ENCODE measurements around the gene AK2.
A peak's percentile ranks its signal among the peaks of the same experiment; 100 is the strongest.
"Not testable (repeated sequence)": the region's sequence is repeated elsewhere in the genome, so short reads cannot be mapped to it uniquely, and the experiment has no call there.

AK2 gene

GRCh38 chr1:33031506-33031905 is 5.2 kb downstream of the AK2 start:
- TF ChIP-seq CTCF (IDR thresholded peaks at IDR 0.05; ENCODE audit: control insufficient read depth, insufficient read depth, low read depth, low read length, missing control alignments): no peak
- no peak overlapping the region for H3K4me3 ChIP-seq (ENCODE audit: control insufficient read depth, low read depth, low read length)
- DNase-seq (ENCODE audit: low read depth): no peak

- no peak for TF ChIP-seq CTCF (IDR thresholded peaks at IDR 0.05; ENCODE audit: control insufficient read depth, insufficient read depth, low read depth, low read length, missing control alignments)
- H3K4me3 ChIP-seq (ENCODE audit: control insufficient read depth, low read depth, low read length): no peak overlapping the region
- DNase-seq (ENCODE audit: low read depth): peak; percentile 67
Measured at GRCh38 chr1:33030575-33030974, 6.1 kb downstream of the AK2 start.

- no peak overlapping the region for H3K4me3 ChIP-seq (ENCODE audit: control insufficient read depth, low read depth, low read length)
- no peak for DNase-seq (ENCODE audit: low read depth)
- no peak for TF ChIP-seq CTCF (IDR thresholded peaks at IDR 0.05; ENCODE audit: control insufficient read depth, insufficient read depth, low read depth, low read length, missing control alignments)
Measured at GRCh38 chr1:33029921-33030320, 6.8 kb downstream of the AK2 start.

GRCh38 chr1:33029209-33029608 is 7.5 kb downstream of the AK2 start:
- TF ChIP-seq CTCF (IDR thresholded peaks at IDR 0.05; ENCODE audit: control insufficient read depth, insufficient read depth, low read depth, low read length, missing control alignments): no peak
- no peak for DNase-seq (ENCODE audit: low read depth)
- H3K4me3 ChIP-seq (ENCODE audit: control insufficient read depth, low read depth, low read length): no peak overlapping the region

GRCh38 chr1:33025761-33026160 is 10.9 kb downstream of the AK2 start:
- no peak for TF ChIP-seq CTCF (IDR thresholded peaks at IDR 0.05; ENCODE audit: control insufficient read depth, insufficient read depth, low read depth, low read length, missing control alignments)
- H3K4me3 ChIP-seq (ENCODE audit: control insufficient read depth, low read depth, low read length): no peak overlapping the region
- no peak for DNase-seq (ENCODE audit: low read depth)

- TF ChIP-seq CTCF (IDR thresholded peaks at IDR 0.05; ENCODE audit: control insufficient read depth, insufficient read depth, low read depth, low read length, missing control alignments): no peak
- DNase-seq (ENCODE audit: low read depth): no peak
- no peak overlapping the region for H3K4me3 ChIP-seq (ENCODE audit: control insufficient read depth, low read depth, low read length)
Measured at GRCh38 chr1:33025180-33025569, 11.5 kb downstream of the AK2 start.

- DNase-seq (ENCODE audit: low read depth): not testable (repeated sequence)
Measured at GRCh38 chr1:33024430-33025179, 12.1 kb downstream of the AK2 start.

More at GRCh38 chr1:33024430-33025179, 12.1 kb downstream of the AK2 start:
- not testable (repeated sequence) for H3K4me3 ChIP-seq (ENCODE audit: control insufficient read depth, low read depth, low read length)
